NAMALWA (cell line): ENCODE results near the gene TTLL5.
"Not testable (repeated sequence)": the region's sequence is repeated elsewhere in the genome, so short reads cannot be mapped to it uniquely, and the experiment has no call there.

Experiments used
- DNase-seq: peaks from one replicate; pipeline ENCODE4 v3.0.0-alpha.2; 2015; ENCODE audit warnings: low spot score

TTLL5 gene

GRCh38 chr14:75835156-75835725 lies 174.2 kb downstream of the TTLL5 start:
- DNase-seq: no peak

DNA sequence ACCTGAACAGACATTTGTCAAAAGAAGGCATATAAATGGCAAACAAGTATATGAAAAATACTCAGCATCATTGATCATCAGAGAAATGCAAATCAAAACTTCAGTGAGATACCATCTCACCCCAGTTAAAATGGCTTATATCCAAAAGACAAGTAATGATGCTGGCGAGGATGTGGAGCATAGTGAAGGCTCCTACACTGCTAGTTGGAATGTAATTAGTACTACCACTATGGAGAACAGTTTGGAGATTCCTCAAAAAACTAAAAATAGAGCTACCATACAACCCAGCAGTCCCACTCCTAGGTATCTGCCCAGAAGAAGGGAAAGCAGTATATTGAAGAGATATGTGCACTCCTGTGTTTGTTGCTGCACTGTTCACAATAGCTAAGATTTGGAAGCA lies 174.7 kb downstream of the TTLL5 start:
- no peak for DNase-seq

DNA sequence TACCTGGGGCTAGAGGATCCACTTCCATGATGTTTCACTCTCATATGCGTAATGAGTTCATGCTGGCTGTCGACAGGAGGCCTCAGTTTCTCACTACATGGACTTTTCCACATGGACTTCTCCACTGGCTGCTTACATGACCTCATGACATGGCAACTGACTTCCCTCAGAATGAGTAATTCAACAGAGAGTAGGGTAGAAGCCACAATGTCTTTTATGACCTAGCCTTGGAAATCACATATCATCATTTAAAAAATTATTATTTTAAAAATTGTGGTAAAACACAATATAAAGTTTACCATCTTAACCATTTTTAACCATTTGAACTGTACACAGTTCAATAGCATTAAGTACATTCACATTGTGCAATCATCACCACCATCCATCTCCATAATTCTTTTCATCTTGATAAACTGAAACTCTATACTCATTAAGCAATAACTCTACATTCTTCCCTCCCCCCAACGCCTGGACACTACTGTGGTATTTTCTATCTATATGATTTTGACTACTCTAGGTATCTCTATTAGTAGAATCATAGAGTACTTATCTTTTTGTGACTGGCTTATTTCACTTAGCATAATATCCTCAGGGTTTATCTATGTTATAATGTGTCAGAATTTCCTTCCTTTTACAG lies 176.2 kb downstream of the TTLL5 start:
- no peak for DNase-seq

DNA sequence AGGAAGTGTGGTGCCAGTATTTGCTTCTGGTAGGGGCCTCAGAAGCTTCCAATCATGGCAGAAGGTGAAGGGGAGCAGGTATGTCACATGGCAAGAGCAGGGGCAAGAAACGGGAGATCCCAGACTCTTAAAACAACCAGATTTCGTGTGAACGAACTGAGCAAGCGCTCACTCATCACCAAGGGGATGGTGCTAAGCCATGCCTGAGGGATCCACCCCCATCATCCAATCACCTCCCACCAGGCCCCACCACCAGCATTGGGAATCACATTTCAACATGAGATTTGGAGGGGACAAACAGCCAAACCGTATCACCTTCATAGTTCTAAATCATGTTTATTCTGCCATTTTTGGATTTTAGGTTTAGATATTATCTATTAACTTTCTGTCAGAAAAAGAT lies 179.9 kb downstream of the TTLL5 start:
- DNase-seq: no peak

GRCh38 chr14:75842551-75842950 lies 181.5 kb downstream of the TTLL5 start:
- no peak for DNase-seq

GRCh38 chr14:75844486-75844885 lies 183.4 kb downstream of the TTLL5 start:
- DNase-seq: no peak

GRCh38 chr14:75845136-75845804 lies 184.2 kb downstream of the TTLL5 start:
- no peak for DNase-seq

- DNase-seq: not testable (repeated sequence)
These were observed 185.6 kb downstream of the TTLL5 start for GRCh38 chr14:75846694-75847093.

GRCh38 chr14:75847584-75847983 lies 186.5 kb downstream of the TTLL5 start:
- no peak for DNase-seq

DNA sequence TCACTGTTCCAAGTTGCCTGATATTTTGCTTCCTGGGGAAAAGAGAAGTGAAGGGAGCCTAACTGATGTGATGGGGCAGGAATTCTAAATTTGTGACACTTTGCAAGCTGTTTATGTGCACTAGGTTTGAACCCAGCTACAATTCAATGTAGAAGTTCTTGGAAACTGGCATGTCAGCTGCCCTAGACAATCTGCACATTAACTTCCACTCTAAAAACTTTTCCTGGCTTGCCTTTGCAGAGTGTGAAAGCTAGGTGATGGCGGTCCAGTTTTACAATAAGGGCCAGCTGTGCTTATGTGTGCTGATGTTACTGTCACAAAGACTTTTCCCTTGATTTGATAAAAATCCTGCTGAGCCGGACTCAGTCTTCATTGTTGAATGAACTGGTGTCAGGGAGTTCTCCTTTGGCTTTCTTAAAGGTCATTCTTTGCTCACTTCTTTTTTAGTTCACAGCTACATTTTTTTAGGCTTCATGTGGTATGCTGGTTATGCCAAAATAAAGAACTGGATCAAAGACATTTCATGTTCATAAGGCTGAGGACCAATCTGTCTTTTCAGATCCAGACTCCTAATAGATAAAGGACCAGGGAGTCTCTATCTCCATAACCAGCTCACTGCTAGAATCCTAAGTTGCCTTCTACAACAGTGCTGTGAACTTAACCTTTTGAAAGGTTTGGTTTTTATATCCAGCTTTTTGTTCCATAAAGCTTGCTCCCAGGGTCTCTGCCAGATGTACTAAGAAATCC lies 187.3 kb downstream of the TTLL5 start:
- DNase-seq: no peak

GRCh38 chr14:75849300-75849895 lies 188.4 kb downstream of the TTLL5 start:
- DNase-seq: no peak

DNA sequence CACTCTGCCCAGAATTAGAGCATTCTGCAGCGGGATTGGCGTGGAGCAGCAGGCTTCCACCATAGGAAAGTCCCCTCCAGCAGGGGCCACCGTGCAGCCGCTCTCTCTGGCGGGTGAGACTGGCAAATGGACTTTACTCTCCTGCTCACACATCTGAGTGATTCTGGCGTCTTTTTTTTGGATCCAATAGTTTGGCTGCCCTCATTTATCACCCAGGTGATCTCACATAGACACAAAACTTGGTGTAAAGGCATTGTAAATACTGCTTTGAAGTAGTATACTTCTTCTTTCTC lies 190.5 kb downstream of the TTLL5 start:
- no peak for DNase-seq

GRCh38 chr14:75854111-75854799 lies 193.2 kb downstream of the TTLL5 start:
- DNase-seq: no peak

DNA sequence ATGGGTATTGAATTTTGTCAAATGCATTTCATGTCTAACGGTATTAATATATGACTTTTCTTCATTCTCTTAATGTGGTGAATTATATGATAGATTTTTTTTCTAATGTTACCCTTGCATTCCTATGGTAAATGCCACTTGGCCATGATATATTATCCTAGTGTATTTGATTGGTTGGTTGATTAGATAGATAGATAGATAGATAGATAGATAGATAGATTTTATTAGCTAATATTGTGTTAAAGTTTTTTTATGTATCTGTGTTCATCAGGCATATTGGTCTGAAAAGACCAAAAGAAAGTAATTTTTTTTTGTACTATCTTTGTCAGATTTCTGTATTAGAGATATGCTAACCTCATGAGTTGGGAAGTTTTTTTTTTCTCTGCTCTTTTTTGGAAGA lies 196.2 kb downstream of the TTLL5 start:
- DNase-seq: no peak

DNA sequence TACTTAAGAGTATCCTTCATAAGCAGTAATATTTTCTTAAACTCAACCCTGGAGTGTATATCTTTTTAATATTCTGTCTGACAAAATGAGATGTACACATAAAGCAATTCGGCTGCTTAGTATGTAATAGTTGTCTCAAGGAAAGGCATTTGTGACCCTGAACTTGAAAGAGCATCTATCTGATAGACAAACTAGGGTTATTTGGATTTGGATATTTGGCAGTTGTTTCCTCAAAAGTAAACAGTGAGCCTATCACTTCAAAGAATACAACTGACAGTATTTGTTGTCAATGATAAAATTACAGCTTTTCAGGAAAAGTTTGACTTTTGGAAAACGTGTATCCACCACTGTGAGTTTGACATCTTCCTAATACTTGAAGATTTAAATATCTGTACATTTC lies 197.3 kb downstream of the TTLL5 start:
- DNase-seq: no peak

- DNase-seq: no peak
These were observed 198.7 kb downstream of the TTLL5 start for GRCh38 chr14:75859746-75860145.

DNA sequence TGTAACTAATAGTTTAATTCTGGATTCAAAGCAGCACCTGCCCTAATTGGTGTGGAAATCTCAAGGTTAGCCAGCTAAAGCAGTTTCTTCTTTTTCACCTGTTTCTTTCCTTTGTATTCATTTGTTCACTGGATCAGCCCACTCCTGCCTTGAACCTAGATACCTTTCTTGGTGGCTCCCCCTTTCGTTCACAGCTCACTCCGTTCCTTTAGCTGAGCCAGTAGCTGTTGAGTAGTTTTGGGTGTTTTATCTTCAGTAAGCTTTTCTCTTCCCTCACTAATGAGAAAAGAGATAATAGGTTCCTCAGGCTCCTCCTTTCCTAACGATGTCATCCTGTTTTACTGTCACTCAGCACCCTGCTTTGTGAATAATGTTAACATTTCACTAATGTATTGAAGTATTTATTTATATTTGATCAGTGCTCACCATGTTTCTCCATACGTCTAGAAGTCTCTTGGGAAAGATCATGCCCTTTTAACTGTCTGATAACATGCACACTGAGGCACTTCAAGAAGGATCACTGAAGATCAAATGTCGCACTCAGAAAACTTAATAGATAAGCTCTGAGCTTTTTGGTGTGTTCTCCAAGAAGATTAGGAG lies 199.6 kb downstream of the TTLL5 start:
- no peak for DNase-seq

GRCh38 chr14:75861161-75861621 lies 200.1 kb downstream of the TTLL5 start:
- no peak for DNase-seq

DNA sequence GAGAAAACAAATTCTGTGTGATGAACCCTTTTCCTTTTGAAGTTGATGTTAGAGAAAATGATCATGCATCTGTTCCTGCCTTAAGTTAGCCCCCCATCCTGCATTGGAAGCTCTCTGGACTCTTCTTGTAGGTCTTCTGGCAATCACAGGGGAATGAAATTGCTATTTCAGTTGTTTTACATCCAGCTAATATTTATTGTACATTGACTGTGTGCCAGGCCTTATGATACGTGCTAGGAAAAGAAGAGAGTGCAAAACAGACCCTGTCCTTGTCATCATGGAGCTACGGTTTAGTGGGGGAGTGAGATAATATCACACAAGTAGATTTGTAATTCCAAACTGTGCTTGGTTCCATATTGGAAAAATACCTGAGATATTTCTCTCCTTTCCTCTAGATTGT lies 202.2 kb downstream of the TTLL5 start:
- no peak for DNase-seq

GRCh38 chr14:75864352-75864751 lies 203.3 kb downstream of the TTLL5 start:
- DNase-seq: no peak

- DNase-seq: no peak
These were observed 204.5 kb downstream of the TTLL5 start for GRCh38 chr14:75865531-75865930.

DNA sequence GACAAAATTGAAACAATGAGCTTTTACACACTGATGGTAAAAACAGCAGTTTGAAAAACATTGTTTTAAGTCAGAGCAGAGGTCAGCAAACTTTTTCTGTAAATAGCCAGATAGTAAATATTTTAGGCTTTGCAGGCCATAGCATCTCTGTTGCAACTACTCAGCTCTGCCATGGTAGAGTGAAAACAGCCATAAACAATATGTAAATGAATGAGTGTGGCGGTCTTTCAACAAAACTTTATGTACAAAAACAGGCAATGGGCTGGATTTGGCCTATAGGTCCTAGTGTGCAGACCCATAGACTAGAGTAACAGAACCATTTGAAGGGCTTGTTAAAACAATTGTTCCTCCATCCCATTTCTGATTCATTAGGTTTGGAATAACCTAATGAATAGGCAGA lies 205.9 kb downstream of the TTLL5 start:
- no peak for DNase-seq
